Measurements from ENCODE around the gene PPP1R3E.
A peak's percentile ranks its signal among the peaks of the same experiment; 100 is the strongest.

DNA sequence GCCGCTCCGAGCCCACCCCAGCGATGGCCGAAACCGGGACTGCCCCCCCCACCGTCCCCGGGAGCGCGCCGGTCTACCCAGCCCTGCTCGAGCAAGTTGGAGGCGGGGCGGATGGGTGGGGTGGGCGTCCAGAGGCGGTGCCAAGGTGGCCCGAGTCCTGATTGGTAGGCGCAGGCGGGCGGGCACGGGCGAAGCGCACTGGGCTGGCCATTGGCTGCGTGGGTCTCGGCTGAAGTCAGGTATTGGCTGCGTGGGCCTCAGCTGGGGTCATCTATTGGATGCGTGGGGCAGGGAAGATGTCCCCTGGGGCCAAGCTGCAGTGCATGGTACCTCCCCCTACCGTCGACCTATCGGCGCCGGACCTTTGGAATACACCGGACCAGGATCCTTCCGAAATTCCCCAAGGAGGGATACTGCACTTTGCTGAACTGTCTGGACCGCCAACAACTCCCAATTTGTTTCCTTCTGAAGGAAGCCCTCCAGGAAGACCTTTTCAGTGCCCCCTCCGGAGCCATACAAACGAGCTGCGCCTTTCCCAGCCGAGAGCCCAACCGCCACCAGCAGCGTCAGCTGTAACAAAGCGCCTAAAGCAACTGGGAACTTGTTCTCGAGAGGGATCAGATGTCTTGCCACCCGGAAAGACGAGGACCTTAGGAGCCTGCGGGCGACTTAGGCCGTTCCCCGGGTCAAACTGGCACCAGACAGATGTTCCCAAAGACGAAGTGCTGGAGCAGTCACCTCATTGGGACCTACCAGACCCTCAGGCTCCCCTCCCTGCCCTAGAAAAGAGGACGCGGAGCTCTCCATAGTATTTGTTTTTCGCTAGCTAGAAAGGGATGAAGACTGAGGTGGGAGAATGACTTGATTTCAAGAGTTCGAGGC, 16.4 kb downstream of the PPP1R3E start, which contains the start of gene HOMEZ:
- TF ChIP-seq POLR2A (IDR thresholded peaks at IDR 0.05), result no peak
- TF ChIP-seq, protein P1, sequence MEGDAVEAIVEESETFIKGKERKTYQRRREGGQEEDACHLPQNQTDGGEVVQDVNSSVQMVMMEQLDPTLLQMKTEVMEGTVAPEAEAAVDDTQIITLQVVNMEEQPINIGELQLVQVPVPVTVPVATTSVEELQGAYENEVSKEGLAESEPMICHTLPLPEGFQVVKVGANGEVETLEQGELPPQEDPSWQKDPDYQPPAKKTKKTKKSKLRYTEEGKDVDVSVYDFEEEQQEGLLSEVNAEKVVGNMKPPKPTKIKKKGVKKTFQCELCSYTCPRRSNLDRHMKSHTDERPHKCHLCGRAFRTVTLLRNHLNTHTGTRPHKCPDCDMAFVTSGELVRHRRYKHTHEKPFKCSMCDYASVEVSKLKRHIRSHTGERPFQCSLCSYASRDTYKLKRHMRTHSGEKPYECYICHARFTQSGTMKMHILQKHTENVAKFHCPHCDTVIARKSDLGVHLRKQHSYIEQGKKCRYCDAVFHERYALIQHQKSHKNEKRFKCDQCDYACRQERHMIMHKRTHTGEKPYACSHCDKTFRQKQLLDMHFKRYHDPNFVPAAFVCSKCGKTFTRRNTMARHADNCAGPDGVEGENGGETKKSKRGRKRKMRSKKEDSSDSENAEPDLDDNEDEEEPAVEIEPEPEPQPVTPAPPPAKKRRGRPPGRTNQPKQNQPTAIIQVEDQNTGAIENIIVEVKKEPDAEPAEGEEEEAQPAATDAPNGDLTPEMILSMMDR (IDR thresholded peaks at IDR 0.05), result peak in 1 of 3 donors; percentile 70

Measured in lower leg skin (tissue), 3 donors.